Activated B cell treated with CpG ODN at 0.5 μM for 24 hours (primary cell): Measurements from ENCODE around the gene LRRC28. TPM values are rescaled to one million over a fixed set of nuclear protein-coding genes. Genes with fewer than 3 reads are reported as not detected.

Experiments
- ATAC-seq: fragments of 200-7000 bp; cut with Tn5 transposase; one replicate; pipeline ENCODE4 v1.10.0; 2021; ENCODE audit warnings: low read depth, mild to moderate bottlenecking, moderate library complexity
- CTCF ChIA-PET: fragments of 350-600 bp; sonication (Branson Sonifier 250); formaldehyde crosslinking; loops from one replicate; lab custom pipeline; 2021; ENCODE audit warnings: antibody characterized with exemption; lab: Charles Lee
- POLR2A ChIA-PET: fragments of 350-600 bp; sonication (Branson Sonifier 250); formaldehyde crosslinking; loops from one replicate; lab custom pipeline; 2021; ENCODE audit warnings: antibody characterized with exemption; lab: Charles Lee
- DNase-seq: peaks from one replicate; pipeline ENCODE4 v3.0.0; 2022
- H3K27ac Mint-ChIP-seq: one replicate; pipeline ENCODE4 v1.8.0; 2020; ENCODE audit warnings: mixed read lengths
- H3K27me3 Mint-ChIP-seq: one replicate; pipeline ENCODE4 v1.8.0; 2021; ENCODE audit warnings: mixed read lengths
- H3K36me3 Mint-ChIP-seq: one replicate; pipeline ENCODE4 v1.8.0; 2021; ENCODE audit warnings: low read depth, mixed read lengths
- H3K4me1 Mint-ChIP-seq: one replicate; pipeline ENCODE4 v1.8.0; 2021; ENCODE audit warnings: mixed read lengths
- H3K4me3 Mint-ChIP-seq: one replicate; pipeline ENCODE4 v1.8.0; 2020; ENCODE audit warnings: mild to moderate bottlenecking, mixed read lengths
- H3K9me3 Mint-ChIP-seq: one replicate; pipeline ENCODE4 v1.8.0; 2020; ENCODE audit warnings: mixed read lengths
- CTCF ChIP-seq: fragments of 200-600 bp; IDR thresholded peaks from one replicate; pipeline ENCODE4 v1.8.0; 2022; ENCODE audit warnings: antibody characterized with exemption, mild to moderate bottlenecking
- intact Hi-C: fragments of 100-400 bp; cut with micrococcal nuclease; formaldehyde crosslinking; loops from one replicate; pipeline ENCODE4 v1.15.1; 2024
- total RNA-seq: library from RNA; stranded (reverse); gene quantifications from 2 replicates; pipeline ENCODE4 v1.2.3, GENCODE V29; 2022

The LRRC28 gene
- total RNA-seq, 1 donor from 2014 or later, result 21.2 TPM

- ATAC-seq (no peak), DNase-seq (no peak)
- TF ChIP-seq CTCF, result no peak
- no peaks in the 10 kb centered on the region for H3K27me3 Mint-ChIP-seq
- peaks cover 8% of the 10 kb centered on the region for H3K9me3 Mint-ChIP-seq
- H3K4me1 Mint-ChIP-seq, result no peaks in the 10 kb centered on the region
- peaks cover 14% of the 10 kb centered on the region for H3K36me3 Mint-ChIP-seq
- intact Hi-C loops, result no loop called here
- no peak overlapping the region for H3K27ac Mint-ChIP-seq
- ChIA-PET CTCF (no interaction called here), POLR2A (no interaction called here)
- no peak overlapping the region for H3K4me3 Mint-ChIP-seq
These were observed 59.5 kb downstream of the LRRC28 start for GRCh38 chr15:99310745-99311144.

- CTCF ChIA-PET, result interaction anchor here (1.3 kb wide), 1 partner anchor 40 kb away, joined by 3 read pairs; no protein-coding TSS in a partner anchor
- DNase-seq (no peak), ATAC-seq (no peak)
- intact Hi-C loops, result no loop called here
- Mint-ChIP-seq H3K4me3 (no peak overlapping the region), H3K9me3 (peaks cover 8% of the 10 kb centered on the region), H3K4me1 (no peaks in the 10 kb centered on the region), H3K27ac (no peak overlapping the region), H3K36me3 (peaks cover 14% of the 10 kb centered on the region), H3K27me3 (no peaks in the 10 kb centered on the region)
- POLR2A ChIA-PET, result no interaction called here
- no peak for TF ChIP-seq CTCF
These were observed 60.9 kb downstream of the LRRC28 start for GRCh38 chr15:99312228-99312627.

- Mint-ChIP-seq H3K9me3 (peaks cover 8% of the 10 kb centered on the region), H3K27ac (no peak overlapping the region), H3K4me3 (no peak overlapping the region), H3K27me3 (no peaks in the 10 kb centered on the region), H3K4me1 (no peaks in the 10 kb centered on the region), H3K36me3 (peaks cover 14% of the 10 kb centered on the region)
- ATAC-seq (no peak), DNase-seq (no peak)
- intact Hi-C loops, result no loop called here
- ChIA-PET CTCF (interaction anchor here (1.3 kb wide), 1 partner anchor 40 kb away, joined by 3 read pairs; no protein-coding TSS in a partner anchor), POLR2A (no interaction called here)
- no peak for TF ChIP-seq CTCF
These were observed 61.5 kb downstream of the LRRC28 start for GRCh38 chr15:99312794-99313193.

- ATAC-seq, result no peak
- Mint-ChIP-seq H3K27me3 (no peaks in the 10 kb centered on the region), H3K36me3 (peaks cover 14% of the 10 kb centered on the region), H3K4me1 (no peaks in the 10 kb centered on the region), H3K4me3 (no peak overlapping the region), H3K27ac (no peak overlapping the region), H3K9me3 (peaks cover 8% of the 10 kb centered on the region)
- CTCF ChIA-PET, result no interaction called here
- intact Hi-C loops, result no loop called here
- TF ChIP-seq CTCF, result no peak
- POLR2A ChIA-PET, result no interaction called here
- DNase-seq, result no peak
These were observed 64.4 kb downstream of the LRRC28 start for GRCh38 chr15:99315636-99316035.

GRCh38 chr15:99320374-99321215 lies 69.3 kb downstream of the LRRC28 start:
- ChIA-PET CTCF (no interaction called here), POLR2A (no interaction called here)
- no peak overlapping the region for H3K27ac Mint-ChIP-seq
- no peaks in the 10 kb centered on the region for H3K9me3 Mint-ChIP-seq
- no peaks in the 10 kb centered on the region for H3K36me3 Mint-ChIP-seq
- H3K4me3 Mint-ChIP-seq, result no peak overlapping the region
- TF ChIP-seq CTCF, result no peak
- ATAC-seq (no peak), DNase-seq (no peak)
- intact Hi-C loops, result loop anchor here (5.0 kb wide), 1 partner anchor 37 kb away; no protein-coding TSS in a partner anchor
- no peaks in the 10 kb centered on the region for H3K27me3 Mint-ChIP-seq
- H3K4me1 Mint-ChIP-seq, result peaks cover 26% of the 10 kb centered on the region
